ENCODE measurements around the gene CYP26A1.
"Not testable (repeated sequence)": the region's sequence is repeated elsewhere in the genome, so short reads cannot be mapped to it uniquely, and the experiment has no call there.

The CYP26A1 gene

GRCh38 chr10:93098816-93099215 lies 25.1 kb downstream of the CYP26A1 start:
- Histone ChIP-seq H3K27ac (no peak overlapping the region), H3K27me3 (no peaks in the 10 kb centered on the region), H3K36me3 (no peaks in the 10 kb centered on the region), H3K4me3 (no peak overlapping the region), H3K9me3 (no peaks in the 10 kb centered on the region), H3K4me1 (no peaks in the 10 kb centered on the region)
- TF ChIP-seq, protein P1, sequence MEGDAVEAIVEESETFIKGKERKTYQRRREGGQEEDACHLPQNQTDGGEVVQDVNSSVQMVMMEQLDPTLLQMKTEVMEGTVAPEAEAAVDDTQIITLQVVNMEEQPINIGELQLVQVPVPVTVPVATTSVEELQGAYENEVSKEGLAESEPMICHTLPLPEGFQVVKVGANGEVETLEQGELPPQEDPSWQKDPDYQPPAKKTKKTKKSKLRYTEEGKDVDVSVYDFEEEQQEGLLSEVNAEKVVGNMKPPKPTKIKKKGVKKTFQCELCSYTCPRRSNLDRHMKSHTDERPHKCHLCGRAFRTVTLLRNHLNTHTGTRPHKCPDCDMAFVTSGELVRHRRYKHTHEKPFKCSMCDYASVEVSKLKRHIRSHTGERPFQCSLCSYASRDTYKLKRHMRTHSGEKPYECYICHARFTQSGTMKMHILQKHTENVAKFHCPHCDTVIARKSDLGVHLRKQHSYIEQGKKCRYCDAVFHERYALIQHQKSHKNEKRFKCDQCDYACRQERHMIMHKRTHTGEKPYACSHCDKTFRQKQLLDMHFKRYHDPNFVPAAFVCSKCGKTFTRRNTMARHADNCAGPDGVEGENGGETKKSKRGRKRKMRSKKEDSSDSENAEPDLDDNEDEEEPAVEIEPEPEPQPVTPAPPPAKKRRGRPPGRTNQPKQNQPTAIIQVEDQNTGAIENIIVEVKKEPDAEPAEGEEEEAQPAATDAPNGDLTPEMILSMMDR (IDR thresholded peaks at IDR 0.05) = no peak
- intact Hi-C loops (cut with DNase I; ENCODE audit: low total_unique reads) = no loop called here
- no peak for DNase-seq

GRCh38 chr10:93099670-93100069 lies 26.0 kb downstream of the CYP26A1 start:
- no peak overlapping the region for H3K27ac ChIP-seq
- no peak for DNase-seq
- no peaks in the 10 kb centered on the region for H3K4me1 ChIP-seq
- H3K4me3 ChIP-seq = no peak overlapping the region
- H3K9me3 ChIP-seq = no peaks in the 10 kb centered on the region
- intact Hi-C loops (cut with DNase I; ENCODE audit: low total_unique reads) = no loop called here
- H3K27me3 ChIP-seq = no peaks in the 10 kb centered on the region
- TF ChIP-seq, protein P1 (IDR thresholded peaks at IDR 0.05) = no peak
- no peaks in the 10 kb centered on the region for H3K36me3 ChIP-seq

DNA sequence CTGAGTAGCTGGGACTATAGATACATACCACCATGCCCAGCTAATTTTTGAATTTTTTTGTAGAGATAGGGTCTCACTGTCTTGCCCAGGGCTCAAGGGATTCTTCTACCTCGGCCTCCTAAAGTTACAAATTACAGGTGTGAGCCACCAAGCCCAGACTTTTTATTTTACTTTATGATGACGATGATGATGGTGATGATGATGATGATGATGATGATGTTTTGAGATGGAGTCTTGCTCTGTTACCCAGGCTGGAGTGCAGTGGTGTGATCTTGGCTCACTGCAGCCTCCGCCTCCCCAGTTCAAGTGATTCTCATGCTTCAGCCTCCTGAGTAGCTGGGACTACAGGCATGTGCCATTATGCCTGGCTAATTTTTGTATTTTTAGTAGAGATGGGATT lies 27.5 kb downstream of the CYP26A1 start:
- H3K27ac ChIP-seq; H3K27me3 ChIP-seq; H3K36me3 ChIP-seq; H3K4me1 ChIP-seq; H3K9me3 ChIP-seq; DNase-seq; H3K4me3 ChIP-seq; intact Hi-C loops (cut with DNase I; ENCODE audit: low total_unique reads): not testable (repeated sequence)

GRCh38 chr10:93103953-93104352 lies 30.3 kb downstream of the CYP26A1 start:
- Histone ChIP-seq H3K36me3 (no peaks in the 10 kb centered on the region), H3K27me3 (no peaks in the 10 kb centered on the region), H3K4me3 (no peak overlapping the region), H3K4me1 (no peaks in the 10 kb centered on the region), H3K9me3 (no peaks in the 10 kb centered on the region), H3K27ac (no peak overlapping the region)
- DNase-seq = no peak
- intact Hi-C loops (cut with DNase I; ENCODE audit: low total_unique reads) = no loop called here
- TF ChIP-seq, protein P1 (IDR thresholded peaks at IDR 0.05) = no peak

DNA sequence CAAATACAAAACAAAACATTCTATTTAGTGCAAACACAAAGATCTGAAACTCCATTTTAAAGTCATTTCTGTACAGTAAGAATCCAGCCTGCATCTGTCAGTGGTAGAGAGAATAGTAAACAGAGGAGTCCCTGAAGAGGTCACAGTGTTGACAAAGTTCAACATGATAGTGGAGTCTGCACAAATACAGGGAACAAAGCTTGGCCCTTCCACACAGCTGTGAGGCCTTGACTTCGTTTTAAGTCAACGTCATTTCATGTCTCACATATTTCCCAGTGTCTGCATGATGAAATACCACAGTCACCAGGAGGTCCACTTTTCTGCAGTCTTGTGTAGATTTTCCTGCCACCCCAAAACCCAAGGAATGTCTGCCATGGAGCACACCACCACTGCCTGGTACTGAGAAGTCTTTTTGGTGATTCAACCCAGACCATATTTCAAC lies 33.0 kb downstream of the CYP26A1 start:
- Histone ChIP-seq H3K9me3 (no peaks in the 10 kb centered on the region), H3K27me3 (no peaks in the 10 kb centered on the region), H3K4me3 (no peak overlapping the region), H3K27ac (no peak overlapping the region), H3K36me3 (no peaks in the 10 kb centered on the region), H3K4me1 (no peaks in the 10 kb centered on the region)
- no peak for DNase-seq
- TF ChIP-seq, protein P1 (IDR thresholded peaks at IDR 0.05) = no peak
- intact Hi-C loops (cut with DNase I; ENCODE audit: low total_unique reads) = no loop called here

GRCh38 chr10:93110472-93111146 lies 36.9 kb downstream of the CYP26A1 start:
- TF ChIP-seq, protein P1 (IDR thresholded peaks at IDR 0.05) = no peak
- intact Hi-C loops (cut with DNase I; ENCODE audit: low total_unique reads) = loop anchor here (10.0 kb wide), 1 partner anchor 184 kb away; no protein-coding TSS in a partner anchor
- Histone ChIP-seq H3K36me3 (no peaks in the 10 kb centered on the region), H3K9me3 (no peaks in the 10 kb centered on the region), H3K4me1 (no peaks in the 10 kb centered on the region), H3K27ac (no peak overlapping the region), H3K4me3 (no peak overlapping the region), H3K27me3 (no peaks in the 10 kb centered on the region)
- DNase-seq = no peak

All from tibial artery (tissue), 4 donors.